H1 (cell line): Measurements from ENCODE around the gene SHROOM2. TPM values are rescaled to one million over a fixed set of nuclear protein-coding genes. Genes with fewer than 3 reads are reported as not detected.

Source experiments
- EZH2 ChIP-seq: fragments of 200-600 bp; sonication (generic); IDR thresholded peaks from 2 replicates; pipeline ENCODE4 v1.7.1; 2012; ENCODE audit warnings: low read depth, mild to moderate bottlenecking, moderate library complexity, low read length, inconsistent platforms; ENCODE audit not compliant: severe bottlenecking
- GTF2F1 ChIP-seq: IDR thresholded peaks from 2 replicates; pipeline ENCODE4 v1.6.1; 2012; ENCODE audit warnings: low read depth, low read length, improper control_type of control experiment, borderline replicate concordance
- RAD21 ChIP-seq, 2 experiments: IDR thresholded peaks in 1 of 2; conservative IDR thresholded peaks in 1 of 2; 2 replicates each; pipeline ENCODE4 v1.6.1; 2011; ENCODE audit warnings: low read depth in 2 of 2, low read length in 2 of 2, improper control_type of control experiment in 1 of 2, inconsistent platforms in 1 of 2, mild to moderate bottlenecking in 1 of 2, moderate library complexity in 1 of 2
- SP1 ChIP-seq: IDR thresholded peaks from 2 replicates; pipeline ENCODE4 v1.6.1; 2011; ENCODE audit warnings: low read depth, low read length
- SUZ12 ChIP-seq: fragments of 200-600 bp; sonication (generic); IDR thresholded peaks from 2 replicates; pipeline ENCODE4 v1.6.1; 2012; ENCODE audit warnings: mild to moderate bottlenecking, inconsistent platforms, low read length, moderate library complexity, mixed read lengths
- polyA plus RNA-seq, 7 experiments: library from polyadenylated mRNA; depleted of rRNA in 3 of 7; stranded (reverse) in 5 of 7; unstranded in 2 of 7; fragments of >200 nt in 5 of 7; fragments of 200-250 nt in 2 of 7; gene quantifications; 1 replicate in 5 of 7; 2 replicates in 1 of 7; 4 replicates in 1 of 7; pipeline versions ENCODE4 v1.2.1 to v1.2.3, GENCODE V29; 2011 to 2013; ENCODE audit warnings: missing spikeins in 2 of 7, mixed read lengths in 2 of 7
- total RNA-seq: library from RNA; stranded (reverse); fragmentation: NEBNext Ultra II Directional; extraction: Animal tissue kit (Norgen Biotek cat#: 25700); gene quantifications from 2 replicates; pipeline ENCODE4 v1.2.1, GENCODE V29; 2021

Gene SHROOM2
- total and polyA plus RNA-seq, 2 of the 8 experiments (the other 6 are each of a cell fraction or from before 2014, with no cell fraction given): 3.4 to 14.2 TPM

DNA sequence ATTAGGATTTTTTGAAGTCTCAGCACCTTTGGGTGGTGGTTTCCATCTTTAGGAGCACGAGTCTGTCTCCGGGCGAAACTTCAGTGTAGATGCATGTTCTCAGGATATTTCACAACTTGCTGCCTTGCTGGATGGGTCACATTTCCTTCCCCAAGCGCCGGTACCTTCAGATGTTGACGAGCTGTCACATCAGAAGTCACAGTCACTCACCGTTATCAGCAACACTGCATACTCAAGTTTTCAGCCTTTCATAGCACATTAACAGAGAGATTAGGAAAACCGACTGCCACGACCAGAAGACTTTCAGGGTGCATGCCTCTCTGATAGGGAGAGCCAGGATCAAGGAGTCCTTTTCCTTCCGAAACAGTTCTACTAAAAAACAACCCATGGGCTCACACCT, 77.8 kb downstream of the SHROOM2 start (continued):
- TF ChIP-seq EZH2: no peak
- no peak for TF ChIP-seq RAD21 (IDR thresholded peaks at IDR 0.05 in 1 of 2, conservative IDR thresholded peaks at IDR 0.05 in 1 of 2; ENCODE audit: low read depth in 2 of 2, low read length in 2 of 2)
- TF ChIP-seq SP1: no peak
- no peak for TF ChIP-seq SUZ12
- TF ChIP-seq GTF2F1: no peak
